Neutrophil (primary cell): Measurements from ENCODE around the gene TMEM151A.

Source experiments
- H3K27ac ChIP-seq: fragments of 200-600 bp; sonication (generic); 2 replicates; pipeline ENCODE4 v1.5.1; 2016; ENCODE audit warnings: mild to moderate bottlenecking, moderate library complexity
- H3K27me3 ChIP-seq: fragments of 200-600 bp; sonication (generic); 2 replicates; pipeline ENCODE4 v1.6.0; 2016; ENCODE audit warnings: mild to moderate bottlenecking
- H3K36me3 ChIP-seq: fragments of 200-600 bp; sonication (generic); 2 replicates; pipeline ENCODE4 v1.5.1; 2017
- H3K4me1 ChIP-seq, 2 experiments: fragments of 200-600 bp in 1 of 2; sonication (generic) in 1 of 2; 1 replicate in 1 of 2; 2 replicates in 1 of 2; pipeline versions ENCODE4 v1.5.1 to v1.6.1; 2013 to 2016; ENCODE audit warnings: low read depth in 1 of 2, low read length in 1 of 2, mild to moderate bottlenecking in 1 of 2, moderate library complexity in 1 of 2; ENCODE audit not compliant: control insufficient read depth in 1 of 2, insufficient read depth in 1 of 2
- H3K4me3 ChIP-seq, 2 experiments: fragments of 200-600 bp in 1 of 2; sonication (generic) in 1 of 2; 1 replicate in 1 of 2; 2 replicates in 1 of 2; pipeline ENCODE4 v1.5.1; 2013 to 2016; ENCODE audit warnings: low read depth in 1 of 2, low read length in 1 of 2, mild to moderate bottlenecking in 1 of 2, moderate library complexity in 1 of 2
- H3K9me3 ChIP-seq: fragments of 200-600 bp; sonication (generic); 2 replicates; pipeline ENCODE4 v1.5.1; 2016
- TF ChIP-seq, protein P1 (sequence below): fragments of 200-600 bp; sonication (generic); IDR thresholded peaks from 2 replicates; pipeline ENCODE4 v1.5.1; 2016; ENCODE audit warnings: antibody characterized with exemption

The TMEM151A gene

GRCh38 chr11:66343176-66343575 is 51.5 kb downstream of the TMEM151A start:
- H3K36me3 ChIP-seq: peaks cover 53% of the 10 kb centered on the region
- TF ChIP-seq, protein P1, sequence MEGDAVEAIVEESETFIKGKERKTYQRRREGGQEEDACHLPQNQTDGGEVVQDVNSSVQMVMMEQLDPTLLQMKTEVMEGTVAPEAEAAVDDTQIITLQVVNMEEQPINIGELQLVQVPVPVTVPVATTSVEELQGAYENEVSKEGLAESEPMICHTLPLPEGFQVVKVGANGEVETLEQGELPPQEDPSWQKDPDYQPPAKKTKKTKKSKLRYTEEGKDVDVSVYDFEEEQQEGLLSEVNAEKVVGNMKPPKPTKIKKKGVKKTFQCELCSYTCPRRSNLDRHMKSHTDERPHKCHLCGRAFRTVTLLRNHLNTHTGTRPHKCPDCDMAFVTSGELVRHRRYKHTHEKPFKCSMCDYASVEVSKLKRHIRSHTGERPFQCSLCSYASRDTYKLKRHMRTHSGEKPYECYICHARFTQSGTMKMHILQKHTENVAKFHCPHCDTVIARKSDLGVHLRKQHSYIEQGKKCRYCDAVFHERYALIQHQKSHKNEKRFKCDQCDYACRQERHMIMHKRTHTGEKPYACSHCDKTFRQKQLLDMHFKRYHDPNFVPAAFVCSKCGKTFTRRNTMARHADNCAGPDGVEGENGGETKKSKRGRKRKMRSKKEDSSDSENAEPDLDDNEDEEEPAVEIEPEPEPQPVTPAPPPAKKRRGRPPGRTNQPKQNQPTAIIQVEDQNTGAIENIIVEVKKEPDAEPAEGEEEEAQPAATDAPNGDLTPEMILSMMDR: no peak
- H3K9me3 ChIP-seq: no peaks in the 10 kb centered on the region
- H3K27me3 ChIP-seq: peaks cover 23% of the 10 kb centered on the region
- peaks cover 31% of the 10 kb centered on the region in 2 experiments for H3K4me1 ChIP-seq
- H3K4me3 ChIP-seq: no peak overlapping the region
- H3K27ac ChIP-seq: no peak overlapping the region

DNA sequence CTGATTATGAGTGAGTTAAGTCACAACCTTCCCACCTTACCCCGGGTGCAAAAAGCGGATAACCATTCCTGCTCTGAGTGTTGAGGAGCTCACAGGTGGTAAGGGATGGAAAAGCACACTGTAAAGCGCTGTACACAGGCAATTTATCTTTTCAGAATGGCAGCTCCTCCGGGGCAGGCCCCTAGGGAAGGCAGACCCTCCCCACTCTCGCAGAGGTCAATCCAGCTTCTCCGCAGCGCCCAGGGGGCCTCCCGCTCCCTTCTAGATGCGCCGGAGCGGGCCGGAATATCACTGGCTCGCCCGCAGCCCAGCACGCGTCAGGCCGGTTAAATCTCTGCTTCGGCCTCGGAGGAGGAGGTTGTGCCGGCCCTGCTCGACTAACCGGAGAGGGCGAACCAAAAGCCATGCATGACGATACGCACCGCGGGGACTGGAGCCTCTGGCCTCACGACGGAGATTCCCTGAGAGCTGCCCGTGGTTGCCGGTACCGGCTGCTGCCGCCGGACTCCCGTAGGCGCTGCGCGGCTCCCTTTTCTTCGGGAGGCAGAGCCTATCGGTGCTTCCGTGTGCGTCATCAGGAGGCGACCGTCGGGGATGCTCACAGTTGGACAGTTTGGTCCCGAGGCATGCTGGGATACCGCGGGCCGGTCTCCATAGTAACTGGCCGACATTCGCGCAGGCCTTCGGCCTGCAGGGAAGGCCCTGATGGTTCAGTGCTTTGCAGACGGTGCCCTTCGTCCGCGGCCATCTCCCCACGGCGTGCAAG is 53.0 kb downstream of the TMEM151A start, which contains the start of gene BRMS1:
BRMS1 (minus strand) TSS at position 555 of the 766 bp plus-strand sequence. CDS start 2,870 bp downstream, outside the sequence.
- peak within 1 kb of the TSS; percentile 86 for H3K27ac ChIP-seq
- peaks cover 31% of the 10 kb centered on the region in 2 experiments for H3K4me1 ChIP-seq
- peaks cover 38% of the 10 kb centered on the region for H3K36me3 ChIP-seq

DNA sequence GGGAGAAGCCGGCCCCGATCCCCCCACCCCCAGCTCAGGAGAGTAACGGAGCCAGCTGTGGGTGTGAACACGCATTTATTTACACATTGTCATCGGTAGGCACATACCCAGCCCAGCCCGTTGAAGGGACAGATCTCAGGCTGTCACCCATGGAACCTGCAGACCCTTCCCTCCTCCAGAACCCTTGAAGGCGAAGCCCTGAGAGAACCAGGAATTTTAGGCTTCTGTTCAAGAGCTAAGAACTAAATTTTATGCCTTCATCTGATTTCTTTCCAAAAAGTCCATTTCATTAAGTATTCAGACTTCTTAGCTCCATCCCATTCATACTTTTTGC is 53.6 kb downstream of the TMEM151A start:
- Histone ChIP-seq H3K36me3 (peaks cover 32% of the 10 kb centered on the region), H3K4me3 (peak overlapping the region; percentile 84 to 91), H3K9me3 (no peaks in the 10 kb centered on the region), H3K27me3 (peaks cover 44% of the 10 kb centered on the region), H3K4me1 (peaks cover 31% of the 10 kb centered on the region in 2 experiments), H3K27ac (peak overlapping the region; percentile 86)
- TF ChIP-seq, protein P1: no peak

More for the DNA sequence above, 53.0 kb downstream of the TMEM151A start, which contains the start of gene BRMS1:
- Histone ChIP-seq H3K9me3 (no peaks in the 10 kb centered on the region), H3K4me3 (peak within 1 kb of the TSS; percentile 84 to 91), H3K27me3 (peaks cover 38% of the 10 kb centered on the region)
- TF ChIP-seq, protein P1: peak; percentile 83
